Endothelial cell (in vitro differentiated cells): ENCODE results near the gene DEFB127. TPM values are rescaled to one million over a fixed set of nuclear protein-coding genes. Genes with fewer than 3 reads are reported as not detected.

Experiments
- DNase-seq: peaks from one replicate; pipeline ENCODE4 v3.0.0; 2021; ENCODE audit warnings: low spot score
- H3K27ac Mint-ChIP-seq: one replicate; pipeline ENCODE4 v1.8.0; 2021; ENCODE audit warnings: mixed read lengths, inconsistent platforms; ENCODE audit not compliant: unreplicated experiment
- H3K27me3 Mint-ChIP-seq: one replicate; pipeline ENCODE4 v1.8.0; 2021; ENCODE audit warnings: mild to moderate bottlenecking, moderate library complexity, mixed read lengths, inconsistent platforms; ENCODE audit not compliant: unreplicated experiment
- H3K36me3 Mint-ChIP-seq: one replicate; pipeline ENCODE4 v1.8.0; 2021; ENCODE audit warnings: mild to moderate bottlenecking, low read depth, mixed read lengths, inconsistent platforms; ENCODE audit not compliant: unreplicated experiment
- H3K4me1 Mint-ChIP-seq: one replicate; pipeline ENCODE4 v1.8.0; 2021; ENCODE audit warnings: mild to moderate bottlenecking, mixed read lengths, inconsistent platforms; ENCODE audit not compliant: unreplicated experiment
- H3K4me3 Mint-ChIP-seq: one replicate; pipeline ENCODE4 v1.8.0; 2021; ENCODE audit warnings: mild to moderate bottlenecking, mixed read lengths, inconsistent platforms; ENCODE audit not compliant: unreplicated experiment
- H3K9me3 Mint-ChIP-seq: one replicate; pipeline ENCODE4 v1.8.0; 2021; ENCODE audit warnings: mixed read lengths, inconsistent platforms; ENCODE audit not compliant: unreplicated experiment
- CTCF ChIP-seq: fragments of 200-600 bp; sonication (generic); IDR thresholded peaks from one replicate; pipeline ENCODE4 v1.5.0; 2021; ENCODE audit warnings: antibody characterized with exemption; ENCODE audit not compliant: unreplicated experiment
- total RNA-seq: library from RNA; stranded (reverse); fragmentation: NEBNext Ultra II Directional; extraction: Animal tissue kit (Norgen Biotek cat#: 25700); gene quantifications from one replicate; pipeline ENCODE4 v1.2.1, GENCODE V29; 2021; ENCODE audit not compliant: unreplicated experiment

Gene DEFB127
- total RNA-seq, 1 donor from 2014 or later, result not detected

- H3K4me1 Mint-ChIP-seq, result peaks cover 5% of the 10 kb centered on the region
- no peak for DNase-seq
- H3K27ac Mint-ChIP-seq, result no peak within 1 kb of the TSS
- H3K27me3 Mint-ChIP-seq, result peaks cover 3% of the 10 kb centered on the region
- no peaks in the 10 kb centered on the region for H3K36me3 Mint-ChIP-seq
- no peak within 1 kb of the TSS for H3K4me3 Mint-ChIP-seq
- no peaks in the 10 kb centered on the region for H3K9me3 Mint-ChIP-seq
- TF ChIP-seq CTCF, result no peak
Observed at GRCh38 chr20:142290-142689, 15.0 kb upstream of the DEFB127 start, which contains the start of gene DEFB126. DEFB126 (plus strand) TSS chr20:142590; CDS start chr20:142629, 39 bp downstream.

GRCh38 chr20:145877-146276, 11.4 kb upstream of the DEFB127 start:
- peaks cover 3% of the 10 kb centered on the region for H3K27me3 Mint-ChIP-seq
- H3K27ac Mint-ChIP-seq, result no peak overlapping the region
- DNase-seq, result no peak
- no peaks in the 10 kb centered on the region for H3K9me3 Mint-ChIP-seq
- no peak for TF ChIP-seq CTCF
- no peaks in the 10 kb centered on the region for H3K4me1 Mint-ChIP-seq
- no peaks in the 10 kb centered on the region for H3K36me3 Mint-ChIP-seq
- no peak overlapping the region for H3K4me3 Mint-ChIP-seq

DNA sequence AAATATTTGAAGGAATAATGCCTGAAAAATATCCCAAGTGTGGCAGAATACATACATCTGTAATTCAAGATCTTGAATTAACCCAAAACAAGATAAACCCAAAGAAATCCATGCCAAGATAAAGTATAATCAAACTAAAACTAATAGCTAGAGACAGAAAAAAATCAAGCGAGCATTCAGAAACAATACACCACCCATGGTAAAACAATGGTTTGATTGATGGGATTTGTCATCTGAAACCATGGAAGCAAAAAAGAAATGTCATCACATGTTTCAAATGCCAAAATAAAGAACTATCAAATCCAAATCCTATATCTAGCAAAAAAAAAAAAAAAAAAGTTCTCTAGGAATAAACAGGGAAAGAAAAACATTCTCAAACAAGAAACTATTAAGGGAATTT, 5.1 kb upstream of the DEFB127 start:
- no peak overlapping the region for H3K27ac Mint-ChIP-seq
- H3K36me3 Mint-ChIP-seq, result no peaks in the 10 kb centered on the region
- H3K4me3 Mint-ChIP-seq, result no peak overlapping the region
- H3K27me3 Mint-ChIP-seq, result no peaks in the 10 kb centered on the region
- no peak for DNase-seq
- no peaks in the 10 kb centered on the region for H3K9me3 Mint-ChIP-seq
- no peaks in the 10 kb centered on the region for H3K4me1 Mint-ChIP-seq
- TF ChIP-seq CTCF, result no peak

GRCh38 chr20:164618-165017, 7.4 kb downstream of the DEFB127 start:
- no peaks in the 10 kb centered on the region for H3K4me1 Mint-ChIP-seq
- H3K27me3 Mint-ChIP-seq, result no peaks in the 10 kb centered on the region
- DNase-seq, result no peak
- H3K27ac Mint-ChIP-seq, result no peak overlapping the region
- TF ChIP-seq CTCF, result no peak
- H3K4me3 Mint-ChIP-seq, result no peak overlapping the region
- no peaks in the 10 kb centered on the region for H3K36me3 Mint-ChIP-seq
- no peaks in the 10 kb centered on the region for H3K9me3 Mint-ChIP-seq

GRCh38 chr20:168876-169275, 11.6 kb downstream of the DEFB127 start:
- H3K27me3 Mint-ChIP-seq, result no peaks in the 10 kb centered on the region
- H3K9me3 Mint-ChIP-seq, result no peaks in the 10 kb centered on the region
- H3K36me3 Mint-ChIP-seq, result no peaks in the 10 kb centered on the region
- no peak overlapping the region for H3K4me3 Mint-ChIP-seq
- DNase-seq, result no peak
- no peak overlapping the region for H3K27ac Mint-ChIP-seq
- TF ChIP-seq CTCF, result no peak
- no peaks in the 10 kb centered on the region for H3K4me1 Mint-ChIP-seq
